ENCODE measurements around the gene PLGRKT. TPM values are rescaled to one million over a fixed set of nuclear protein-coding genes. Genes with fewer than 3 reads are reported as not detected.

PLGRKT gene
- 17.6 to 35.7 TPM (median 22.0 TPM) in 5 replicates for total RNA-seq (2022; extraction: Qiagen RNA extraction; ENCODE audit: low read depth)

GRCh38 chr9:5437254-5438216, at the start of gene PLGRKT:
TSS of gene PLGRKT (minus strand) at chr9:5437925. CDS start at chr9:5431977, 5,948 bp downstream.

GRCh38 chr9:5450359-5451091, 12.8 kb upstream of the PLGRKT start, which contains the start of gene CD274:
TSS of gene CD274 (plus strand) at chr9:5450542. CDS start at chr9:5456114, 5,572 bp downstream.

GRCh38 chr9:5338992-5339981, 98.4 kb downstream of the PLGRKT start, which contains the start of gene RLN1:
TSS of gene RLN1 (minus strand) at chr9:5339876. CDS start at chr9:5339746, 130 bp downstream.

Other genes starting within 250 kb of the PLGRKT start
- gene INSL4, start 206.5 kb downstream of the PLGRKT start, total RNA-seq (2022; extraction: Qiagen RNA extraction; ENCODE audit: low read depth): 13.6 to 17.0 TPM (median 16.2 TPM) in 5 replicates
- gene RLN2, start 133.2 kb downstream of the PLGRKT start, total RNA-seq (2022; extraction: Qiagen RNA extraction; ENCODE audit: low read depth): 0.21 to 0.42 TPM (median 0.38 TPM) in 3 of 5 replicates, not detected in the others
- not detected in 5 replicates for gene RLN1, start 98.0 kb downstream of the PLGRKT start, total RNA-seq (2022; extraction: Qiagen RNA extraction; ENCODE audit: low read depth)
- 1.2 to 2.7 TPM (median 1.8 TPM) in 5 replicates for gene CD274, start 12.6 kb upstream of the PLGRKT start, total RNA-seq (2022; extraction: Qiagen RNA extraction; ENCODE audit: low read depth)
- gene PDCD1LG2, start 72.6 kb upstream of the PLGRKT start, total RNA-seq (2022; extraction: Qiagen RNA extraction; ENCODE audit: low read depth): 0.19 to 0.33 TPM (median 0.29 TPM) in 5 replicates
- gene RIC1, start 191.2 kb upstream of the PLGRKT start, total RNA-seq (2022; extraction: Qiagen RNA extraction; ENCODE audit: low read depth): 10.3 to 13.8 TPM (median 12.2 TPM) in 5 replicates